Activated CD8-positive, alpha-beta memory T cell treated with anti-CD3 and anti-CD28 coated beads for 36 hours (primary cell): Measurements from ENCODE around the gene S100A5. TPM values are rescaled to one million over a fixed set of nuclear protein-coding genes. Genes with fewer than 3 reads are reported as not detected.

Experiments
- CTCF ChIA-PET: fragments of 350-600 bp; sonication (Branson Sonifier 250); formaldehyde crosslinking; loops from one replicate; lab custom pipeline; 2021; ENCODE audit warnings: antibody characterized with exemption; lab: Charles Lee
- POLR2A ChIA-PET: fragments of 350-600 bp; sonication (Branson Sonifier 250); formaldehyde crosslinking; loops from one replicate; lab custom pipeline; 2021; ENCODE audit warnings: antibody characterized with exemption; lab: Charles Lee
- total RNA-seq, 2 experiments: library from RNA; stranded (reverse); gene quantifications; one replicate each; pipeline ENCODE4 v1.2.3, GENCODE V29; 2021

Gene S100A5
- total RNA-seq, 2 experiments from 2014 or later, result 1.1 to 1.2 TPM

- ChIA-PET POLR2A (no interaction called here), CTCF (interaction anchor here (1.4 kb wide), 1 partner anchor 21 kb away, joined by 3 read pairs; no protein-coding TSS in a partner anchor)
Observed at GRCh38 chr1:153553096-153553495, 12.4 kb upstream of the S100A5 start.

GRCh38 chr1:153552335-153552734 is 11.6 kb upstream of the S100A5 start:
- CTCF ChIA-PET, result interaction anchor here (1.0 to 1.7 kb wide), 4 partner anchors 17 to 84 kb away, joined by 3 to 6 read pairs (median 4); partner anchors contain the start of gene S100A6
- POLR2A ChIA-PET, result no interaction called here

- ChIA-PET CTCF (interaction anchor here (1.5 to 1.9 kb wide), 4 partner anchors 16 to 40 kb away, joined by 4 to 7 read pairs (median 6); partner anchors contain the start of gene S100A6), POLR2A (interaction anchor here (1.1 kb wide), 1 partner anchor 10 kb away, joined by 3 read pairs; the partner anchor contains the start of gene S100A5)
Observed at GRCh38 chr1:153550827-153551500, 10.2 kb upstream of the S100A5 start.

- POLR2A ChIA-PET, result interaction anchor here (1.1 kb wide), 1 partner anchor 10 kb away, joined by 3 read pairs; the partner anchor contains the start of gene S100A5
Observed at GRCh38 chr1:153550398-153550758, 9.6 kb upstream of the S100A5 start.

GRCh38 chr1:153549741-153550397 is 9.1 kb upstream of the S100A5 start:
- ChIA-PET CTCF (interaction anchor here (1.7 to 1.9 kb wide), 2 partner anchors 17 to 18 kb away, joined by 6 to 7 read pairs; no protein-coding TSS in a partner anchor), POLR2A (interaction anchor here (1.1 kb wide), 1 partner anchor 9 kb away, joined by 3 read pairs; the partner anchor contains the start of gene S100A5)

More at GRCh38 chr1:153550398-153550758, 9.6 kb upstream of the S100A5 start:
- CTCF ChIA-PET, result interaction anchor here (1.7 to 1.9 kb wide), 2 partner anchors 18 kb away, joined by 6 to 7 read pairs; no protein-coding TSS in a partner anchor

GRCh38 chr1:153548722-153549688 is 8.3 kb upstream of the S100A5 start, which contains the start of gene S100A3:
Gene S100A3, minus strand, starts transcription at chr1:153549258. Its CDS starts 773 bp downstream, at chr1:153548485.
- ChIA-PET POLR2A (no interaction called here), CTCF (no interaction called here)

GRCh38 chr1:153547560-153548551 is 7.1 kb upstream of the S100A5 start:
- CTCF ChIA-PET, result interaction anchor here (0.5 to 1.1 kb wide), 2 partner anchors 15 to 113 kb away, joined by 3 to 4 read pairs; no protein-coding TSS in a partner anchor
- POLR2A ChIA-PET, result no interaction called here

- ChIA-PET POLR2A (no interaction called here), CTCF (interaction anchor here (0.7 to 4.5 kb wide), 4 partner anchors 8 to 21 kb away, joined by 4 to 66 read pairs (median 11); partner anchors contain the start of gene S100A6)
Observed at GRCh38 chr1:153546796-153547559, 6.2 kb upstream of the S100A5 start.

- CTCF ChIA-PET, result interaction anchor here (2.4 to 4.5 kb wide), 2 partner anchors 13 to 22 kb away, joined by 16 to 66 read pairs; partner anchors contain the start of gene S100A6
- POLR2A ChIA-PET, result interaction anchor here (3.7 kb wide), 1 partner anchor 14 kb away, joined by 23 read pairs; no protein-coding TSS in a partner anchor
Observed at GRCh38 chr1:153546371-153546770, 5.6 kb upstream of the S100A5 start.

- CTCF ChIA-PET, result interaction anchor here (1.3 to 4.5 kb wide), 6 partner anchors 12 to 36 kb away, joined by 4 to 66 read pairs (median 12); partner anchors contain the start of gene S100A6
Observed at GRCh38 chr1:153545067-153546055, 4.6 kb upstream of the S100A5 start, which contains the start of gene S100A4. Gene S100A4, minus strand, starts transcription at chr1:153545806. Its CDS starts 1,012 bp downstream, at chr1:153544794.

GRCh38 chr1:153544453-153545066 is 3.8 kb upstream of the S100A5 start:
- ChIA-PET POLR2A (interaction anchor here (1.2 to 3.7 kb wide), 6 partner anchors 9 to 446 kb away, joined by 3 to 29 read pairs (median 17); partner anchors contain the start of genes CHTOP, RPS27 and S100A6), CTCF (interaction anchor here (1.3 to 4.5 kb wide), 6 partner anchors 11 to 36 kb away, joined by 4 to 66 read pairs (median 12); partner anchors contain the start of gene S100A6)

More at GRCh38 chr1:153545067-153546055, 4.6 kb upstream of the S100A5 start, which contains the start of gene S100A4:
- POLR2A ChIA-PET, result interaction anchor here (1.6 to 3.7 kb wide), 5 partner anchors 10 to 89 kb away, joined by 6 to 29 read pairs (median 17); partner anchors contain the start of genes CHTOP and S100A6

- ChIA-PET POLR2A (interaction anchor here (1.2 to 3.7 kb wide), 4 partner anchors 8 to 447 kb away, joined by 3 to 29 read pairs (median 20); partner anchors contain the start of genes CHTOP, RPS27 and S100A6), CTCF (interaction anchor here (1.1 to 4.5 kb wide), 4 partner anchors 10 to 35 kb away, joined by 3 to 66 read pairs (median 8); partner anchors contain the start of gene S100A6)
Observed at GRCh38 chr1:153543736-153544135, 3.0 kb upstream of the S100A5 start.

GRCh38 chr1:153542956-153543711 is 2.4 kb upstream of the S100A5 start:
- ChIA-PET POLR2A (interaction anchor here (1.2 to 3.7 kb wide), 2 partner anchors 10 to 448 kb away, joined by 3 to 23 read pairs; partner anchors contain the start of gene RPS27), CTCF (interaction anchor here (1.1 to 4.5 kb wide), 4 partner anchors 9 to 34 kb away, joined by 3 to 66 read pairs (median 8); partner anchors contain the start of gene S100A6)
